Gastroesophageal sphincter (tissue), 3 donors: Measurements from ENCODE around the gene PDIA5.

Experiments used
- CTCF ChIP-seq, 4 experiments: fragments of 200-600 bp in 2 of 4; fragments of 450-650 bp in 2 of 4; sonication (generic) in 1 of 4; IDR thresholded peaks; one replicate each; pipeline ENCODE4 v1.5.1; 2017 to 2019; ENCODE audit warnings: antibody characterized with exemption in 4 of 4, mild to moderate bottlenecking in 2 of 4, moderate library complexity in 2 of 4
- EP300 ChIP-seq: sonication (generic); formaldehyde crosslinking; IDR thresholded peaks from one replicate; pipeline ENCODE4 v1.6.1; 2017; ENCODE audit warnings: antibody characterized with exemption, mild to moderate bottlenecking
- POLR2AphosphoS5 ChIP-seq: sonication (generic); formaldehyde crosslinking; IDR thresholded peaks from one replicate; pipeline ENCODE4 v1.6.1; 2017; ENCODE audit warnings: antibody characterized with exemption

GRCh38 chr3:123058505-123058904 lies 8.3 kb upstream of the PDIA5 start:
- no peak for TF ChIP-seq CTCF (IDR thresholded peaks at IDR 0.05)
- no peak for TF ChIP-seq EP300
- no peak for TF ChIP-seq POLR2AphosphoS5
